ENCODE measurements around the gene EHBP1.

Gene EHBP1

DNA sequence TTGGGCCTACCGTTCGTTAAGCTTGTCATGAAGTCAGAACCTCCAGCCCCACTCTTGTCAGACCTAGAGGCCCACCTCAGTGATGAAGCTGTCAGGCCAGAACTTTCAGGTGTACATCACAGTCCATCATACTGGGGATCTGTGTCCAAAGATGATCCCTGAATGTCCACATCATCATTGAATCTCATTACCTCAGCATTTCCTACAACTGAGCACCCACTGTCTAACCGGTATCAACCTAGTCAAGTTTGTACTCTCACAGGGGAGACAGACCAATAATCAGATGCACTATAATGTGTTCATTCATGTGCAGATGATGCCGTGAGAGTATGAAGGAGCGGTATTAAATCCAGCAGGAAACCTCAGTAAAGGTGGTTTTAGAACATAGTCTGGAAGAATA, 36.3 kb upstream of the EHBP1 start:
- TF ChIP-seq CREB1 (IDR thresholded peaks at IDR 0.05; ENCODE audit: low read depth), result no peak
- TF ChIP-seq TAF1 (IDR thresholded peaks at IDR 0.05; ENCODE audit: low read depth), result no peak
- TF ChIP-seq, protein P1, sequence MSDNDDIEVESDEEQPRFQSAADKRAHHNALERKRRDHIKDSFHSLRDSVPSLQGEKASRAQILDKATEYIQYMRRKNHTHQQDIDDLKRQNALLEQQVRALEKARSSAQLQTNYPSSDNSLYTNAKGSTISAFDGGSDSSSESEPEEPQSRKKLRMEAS (IDR thresholded peaks at IDR 0.05), result no peak
- TF ChIP-seq TCF12 (IDR thresholded peaks at IDR 0.05; ENCODE audit: low read depth), result no peak
- no peak for TF ChIP-seq YY1 (IDR thresholded peaks at IDR 0.05; ENCODE audit: low read depth)
- TF ChIP-seq, protein P2, sequence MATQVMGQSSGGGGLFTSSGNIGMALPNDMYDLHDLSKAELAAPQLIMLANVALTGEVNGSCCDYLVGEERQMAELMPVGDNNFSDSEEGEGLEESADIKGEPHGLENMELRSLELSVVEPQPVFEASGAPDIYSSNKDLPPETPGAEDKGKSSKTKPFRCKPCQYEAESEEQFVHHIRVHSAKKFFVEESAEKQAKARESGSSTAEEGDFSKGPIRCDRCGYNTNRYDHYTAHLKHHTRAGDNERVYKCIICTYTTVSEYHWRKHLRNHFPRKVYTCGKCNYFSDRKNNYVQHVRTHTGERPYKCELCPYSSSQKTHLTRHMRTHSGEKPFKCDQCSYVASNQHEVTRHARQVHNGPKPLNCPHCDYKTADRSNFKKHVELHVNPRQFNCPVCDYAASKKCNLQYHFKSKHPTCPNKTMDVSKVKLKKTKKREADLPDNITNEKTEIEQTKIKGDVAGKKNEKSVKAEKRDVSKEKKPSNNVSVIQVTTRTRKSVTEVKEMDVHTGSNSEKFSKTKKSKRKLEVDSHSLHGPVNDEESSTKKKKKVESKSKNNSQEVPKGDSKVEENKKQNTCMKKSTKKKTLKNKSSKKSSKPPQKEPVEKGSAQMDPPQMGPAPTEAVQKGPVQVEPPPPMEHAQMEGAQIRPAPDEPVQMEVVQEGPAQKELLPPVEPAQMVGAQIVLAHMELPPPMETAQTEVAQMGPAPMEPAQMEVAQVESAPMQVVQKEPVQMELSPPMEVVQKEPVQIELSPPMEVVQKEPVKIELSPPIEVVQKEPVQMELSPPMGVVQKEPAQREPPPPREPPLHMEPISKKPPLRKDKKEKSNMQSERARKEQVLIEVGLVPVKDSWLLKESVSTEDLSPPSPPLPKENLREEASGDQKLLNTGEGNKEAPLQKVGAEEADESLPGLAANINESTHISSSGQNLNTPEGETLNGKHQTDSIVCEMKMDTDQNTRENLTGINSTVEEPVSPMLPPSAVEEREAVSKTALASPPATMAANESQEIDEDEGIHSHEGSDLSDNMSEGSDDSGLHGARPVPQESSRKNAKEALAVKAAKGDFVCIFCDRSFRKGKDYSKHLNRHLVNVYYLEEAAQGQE (IDR thresholded peaks at IDR 0.05; ENCODE audit: low read depth), result no peak
- TF ChIP-seq TEAD4 (IDR thresholded peaks at IDR 0.05), result no peak
- no peak for TF ChIP-seq EP300 (IDR thresholded peaks at IDR 0.05; ENCODE audit: borderline replicate concordance)
- no peak for TF ChIP-seq ZBTB7A (IDR thresholded peaks at IDR 0.05; ENCODE audit: low read depth)

DNA sequence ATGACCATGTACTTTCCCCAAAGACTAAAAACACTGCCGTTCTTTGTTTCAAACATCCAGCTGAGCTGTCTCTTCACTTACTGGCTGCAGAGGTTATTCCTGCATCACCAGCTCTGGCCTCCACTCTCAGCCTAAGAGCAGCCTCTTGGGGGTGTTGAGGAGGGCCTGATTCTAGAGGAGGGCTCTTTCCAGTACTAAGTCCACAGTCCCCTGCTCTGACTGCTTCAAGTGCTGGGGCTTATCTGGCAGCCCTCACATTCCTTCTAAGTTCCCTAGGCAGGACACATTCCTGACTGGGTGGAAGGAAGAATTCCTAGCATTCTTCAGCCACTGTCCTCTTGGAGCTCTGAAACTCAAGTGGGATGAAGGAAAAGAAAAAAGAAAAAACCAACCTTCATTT, 32.9 kb upstream of the EHBP1 start:
- no peak for TF ChIP-seq EGR1 (IDR thresholded peaks at IDR 0.05)
- TF ChIP-seq TCF12 (IDR thresholded peaks at IDR 0.05; ENCODE audit: low read depth), result no peak
- TF ChIP-seq, protein P3, sequence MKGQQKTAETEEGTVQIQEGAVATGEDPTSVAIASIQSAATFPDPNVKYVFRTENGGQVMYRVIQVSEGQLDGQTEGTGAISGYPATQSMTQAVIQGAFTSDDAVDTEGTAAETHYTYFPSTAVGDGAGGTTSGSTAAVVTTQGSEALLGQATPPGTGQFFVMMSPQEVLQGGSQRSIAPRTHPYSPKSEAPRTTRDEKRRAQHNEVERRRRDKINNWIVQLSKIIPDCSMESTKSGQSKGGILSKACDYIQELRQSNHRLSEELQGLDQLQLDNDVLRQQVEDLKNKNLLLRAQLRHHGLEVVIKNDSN (IDR thresholded peaks at IDR 0.05), result no peak
- peak; percentile 94 for TF ChIP-seq TEAD4 (IDR thresholded peaks at IDR 0.05)

DNA sequence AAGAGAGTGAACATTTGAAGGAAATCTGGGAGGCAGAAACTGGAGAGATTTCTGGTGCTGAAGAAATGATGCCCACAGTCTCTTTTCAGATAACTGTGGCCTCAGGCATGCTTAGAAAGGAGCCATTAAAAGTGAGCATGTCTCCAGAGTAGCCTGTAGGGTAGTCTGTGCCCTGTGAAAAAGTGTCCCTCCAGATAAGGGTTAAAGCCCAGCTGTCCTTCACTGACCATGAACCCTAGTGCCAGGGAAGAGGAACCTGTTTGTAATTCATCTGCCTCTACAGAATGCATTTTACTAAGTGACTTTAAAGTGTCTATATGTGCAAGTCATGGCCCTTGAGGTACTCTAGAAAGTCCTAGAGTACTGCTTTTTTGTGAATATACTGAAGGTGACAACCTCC, 30.5 kb upstream of the EHBP1 start:
- no peak for TF ChIP-seq EGR1 (IDR thresholded peaks at IDR 0.05)
- TF ChIP-seq RAD21 (IDR thresholded peaks at IDR 0.05; ENCODE audit: low read depth), result no peak
- no peak for TF ChIP-seq CREB1 (IDR thresholded peaks at IDR 0.05; ENCODE audit: low read depth)

DNA sequence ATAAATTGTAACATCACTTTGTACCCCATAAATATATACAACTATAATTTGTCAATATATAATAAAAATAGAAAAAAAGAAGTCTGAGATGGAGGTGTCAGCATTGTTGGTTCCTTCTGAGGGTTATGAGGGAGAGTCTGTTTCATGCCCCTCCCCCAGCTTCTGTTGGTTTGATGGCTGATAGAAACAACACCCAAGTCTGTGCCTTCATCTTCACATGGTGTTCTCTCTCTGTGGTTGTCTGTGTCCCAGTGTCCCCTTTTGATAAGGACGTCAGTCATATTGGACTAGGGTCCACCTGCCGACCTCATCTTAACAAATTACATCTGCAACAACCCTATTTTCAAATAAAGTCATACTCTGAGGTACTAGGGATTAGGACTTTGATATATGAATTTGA, 20.3 kb upstream of the EHBP1 start:
- TF ChIP-seq, protein P3 (IDR thresholded peaks at IDR 0.05), result no peak
- TF ChIP-seq EGR1 (IDR thresholded peaks at IDR 0.05) (no peak), TAF1 (IDR thresholded peaks at IDR 0.05; ENCODE audit: low read depth) (no peak), ZBTB7A (IDR thresholded peaks at IDR 0.05; ENCODE audit: low read depth) (no peak)
- TF ChIP-seq, protein P1 (IDR thresholded peaks at IDR 0.05), result no peak

DNA sequence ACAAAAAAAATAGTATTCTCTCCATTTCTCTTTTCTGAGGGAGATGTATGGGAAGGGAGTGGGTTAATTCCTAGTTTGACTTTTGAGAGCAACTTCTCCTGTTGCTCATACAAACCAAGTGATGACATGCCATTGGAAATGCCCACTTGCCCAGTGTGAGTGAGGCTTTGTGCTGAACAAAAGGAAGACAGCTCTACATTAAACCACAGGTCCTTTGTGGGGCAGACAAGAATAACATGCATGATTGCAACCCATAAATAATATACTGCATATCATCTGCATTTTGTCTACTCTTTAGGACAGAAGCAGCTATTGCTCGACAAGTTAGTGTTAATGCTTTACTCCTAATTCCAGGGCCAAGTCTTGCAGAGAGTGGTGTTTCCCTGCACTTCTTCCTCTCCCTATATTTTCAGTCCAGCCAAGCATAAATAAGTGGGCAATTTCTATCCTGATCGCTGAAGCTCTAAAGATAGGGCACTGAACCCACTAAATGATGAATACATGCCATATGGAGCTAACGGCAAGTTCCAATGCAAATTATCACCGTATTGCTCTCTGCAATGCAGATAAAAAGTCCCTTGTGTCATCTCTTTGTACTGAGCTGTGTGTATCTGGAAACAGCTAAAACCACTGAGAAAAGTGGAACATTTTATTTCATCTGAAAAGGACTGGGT, 19.4 kb upstream of the EHBP1 start:
- no peak for TF ChIP-seq TCF12 (IDR thresholded peaks at IDR 0.05; ENCODE audit: low read depth)
- no peak for TF ChIP-seq CEBPB (IDR thresholded peaks at IDR 0.05)
- no peak for TF ChIP-seq YY1 (IDR thresholded peaks at IDR 0.05; ENCODE audit: low read depth)
- no peak for TF ChIP-seq ZBTB7A (IDR thresholded peaks at IDR 0.05; ENCODE audit: low read depth)
- TF ChIP-seq, protein P3 (IDR thresholded peaks at IDR 0.05), result no peak
- TF ChIP-seq NFIC (IDR thresholded peaks at IDR 0.05), result no peak
- TF ChIP-seq, protein P1 (IDR thresholded peaks at IDR 0.05), result no peak
- TF ChIP-seq EGR1 (IDR thresholded peaks at IDR 0.05), result no peak
- TF ChIP-seq TEAD4 (IDR thresholded peaks at IDR 0.05), result no peak

DNA sequence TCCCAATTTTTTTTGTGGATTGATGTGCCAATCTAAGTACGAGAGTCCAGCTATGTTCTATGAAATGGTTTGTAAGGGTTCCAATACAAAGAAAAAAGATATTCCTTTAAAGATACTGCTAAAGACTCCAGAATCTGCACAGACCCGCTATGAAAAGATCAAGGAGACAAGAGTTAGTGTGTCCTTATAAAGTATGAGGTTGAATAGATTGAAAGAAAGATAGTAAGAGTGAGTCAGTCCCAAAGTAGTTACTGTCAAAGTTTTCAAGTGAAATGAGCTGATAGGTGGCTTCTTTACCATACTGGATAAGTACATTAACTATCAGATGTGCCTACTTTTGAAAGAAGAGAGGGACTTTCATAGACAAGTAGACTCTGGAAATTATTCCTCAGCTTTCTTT, 17.9 kb upstream of the EHBP1 start:
- TF ChIP-seq EGR1 (IDR thresholded peaks at IDR 0.05) (no peak), FOXM1 (IDR thresholded peaks at IDR 0.05; ENCODE audit: borderline replicate concordance, low read depth) (no peak), TEAD4 (IDR thresholded peaks at IDR 0.05) (no peak), CEBPB (IDR thresholded peaks at IDR 0.05) (no peak)
- TF ChIP-seq, protein P1 (IDR thresholded peaks at IDR 0.05), result no peak

DNA sequence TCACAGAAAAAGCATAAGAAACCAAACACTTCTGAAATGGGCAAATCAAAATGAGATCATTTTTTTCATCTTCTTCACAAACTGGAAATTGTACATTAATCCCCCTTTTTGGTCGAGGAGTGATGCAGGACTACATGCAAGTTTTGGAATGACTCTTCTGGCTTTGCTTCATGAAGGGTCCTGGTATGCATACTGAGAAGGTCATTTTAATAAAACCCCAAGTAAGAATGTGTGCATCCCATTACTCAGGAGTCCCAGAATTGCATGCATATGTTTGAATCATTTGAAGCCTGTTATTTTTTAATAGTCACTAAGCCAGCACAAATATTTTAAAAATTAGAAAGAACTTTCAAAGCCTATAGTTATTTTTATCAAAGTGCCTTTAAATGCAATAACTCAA, 16.7 kb upstream of the EHBP1 start:
- no peak for TF ChIP-seq EGR1 (IDR thresholded peaks at IDR 0.05)
- TF ChIP-seq EP300 (IDR thresholded peaks at IDR 0.05; ENCODE audit: borderline replicate concordance), result no peak
- TF ChIP-seq, protein P2 (IDR thresholded peaks at IDR 0.05; ENCODE audit: low read depth), result no peak
- TF ChIP-seq TAF1 (IDR thresholded peaks at IDR 0.05; ENCODE audit: low read depth), result no peak
- TF ChIP-seq FOXM1 (IDR thresholded peaks at IDR 0.05; ENCODE audit: borderline replicate concordance, low read depth), result no peak
- TF ChIP-seq NFIC (IDR thresholded peaks at IDR 0.05), result no peak
- TF ChIP-seq ZBTB7A (IDR thresholded peaks at IDR 0.05; ENCODE audit: low read depth), result no peak
